ENCODE data around the gene PRPF6. TPM values are rescaled to one million over a fixed set of nuclear protein-coding genes. Genes with fewer than 3 reads are reported as not detected.

PRPF6 gene
- total RNA-seq, 2 donors from 2014 or later = 88.5 to 97.4 TPM

DNA sequence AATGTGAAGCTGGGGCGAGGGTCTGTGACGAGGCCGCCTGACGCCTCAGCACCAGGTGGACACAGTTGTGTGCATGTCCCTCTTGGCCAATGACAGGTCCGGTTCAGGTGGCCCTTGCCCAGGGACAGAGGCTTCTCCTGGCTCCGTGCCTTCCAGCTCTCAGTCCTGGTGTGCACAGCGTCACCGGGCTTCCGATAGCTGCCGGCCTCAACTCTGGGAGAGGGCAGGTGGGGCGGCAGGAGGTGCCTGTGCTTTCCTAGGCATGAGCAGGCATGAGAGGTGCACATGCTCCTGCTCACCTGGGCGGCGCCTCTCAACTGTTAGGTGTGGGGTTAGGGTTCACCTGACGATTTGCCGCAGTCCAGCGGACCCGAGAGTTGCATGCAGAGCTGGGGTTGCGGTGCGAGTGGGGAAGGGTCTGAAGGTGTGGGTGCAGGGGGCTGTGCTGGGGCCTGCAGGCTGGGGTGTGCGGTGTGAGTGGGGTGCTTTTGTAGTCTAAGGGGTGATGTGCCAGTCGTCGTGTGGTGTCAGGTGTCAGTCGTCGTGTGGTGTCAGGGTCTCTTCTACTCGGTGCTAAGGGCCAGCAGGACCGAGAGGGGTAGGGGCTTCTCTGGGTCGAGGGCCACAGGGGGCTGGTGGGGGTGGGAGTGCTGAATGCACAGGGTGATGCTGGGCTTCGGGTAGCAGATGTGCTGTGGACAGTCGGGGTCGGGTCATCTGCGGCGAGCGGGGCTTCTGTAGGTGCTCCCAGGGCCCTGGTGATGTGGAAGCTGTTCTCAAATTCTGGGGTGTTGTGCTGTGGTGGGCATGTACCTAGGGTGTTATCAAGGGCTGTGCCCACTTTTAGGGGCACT, 72.3 kb downstream of the PRPF6 start:
- H3K27me3 Mint-ChIP-seq = peaks cover 11% of the 10 kb centered on the region
- H3K4me3 Mint-ChIP-seq = no peak overlapping the region
- H3K4me1 Mint-ChIP-seq = peaks cover 4% of the 10 kb centered on the region
- no peak for ATAC-seq (replicated peaks)
- H3K27ac Mint-ChIP-seq = no peak overlapping the region
- no peaks in the 10 kb centered on the region for H3K9me3 Mint-ChIP-seq
- peaks cover under 1% of the 10 kb centered on the region for H3K36me3 Mint-ChIP-seq (ENCODE audit: low read depth)

DNA sequence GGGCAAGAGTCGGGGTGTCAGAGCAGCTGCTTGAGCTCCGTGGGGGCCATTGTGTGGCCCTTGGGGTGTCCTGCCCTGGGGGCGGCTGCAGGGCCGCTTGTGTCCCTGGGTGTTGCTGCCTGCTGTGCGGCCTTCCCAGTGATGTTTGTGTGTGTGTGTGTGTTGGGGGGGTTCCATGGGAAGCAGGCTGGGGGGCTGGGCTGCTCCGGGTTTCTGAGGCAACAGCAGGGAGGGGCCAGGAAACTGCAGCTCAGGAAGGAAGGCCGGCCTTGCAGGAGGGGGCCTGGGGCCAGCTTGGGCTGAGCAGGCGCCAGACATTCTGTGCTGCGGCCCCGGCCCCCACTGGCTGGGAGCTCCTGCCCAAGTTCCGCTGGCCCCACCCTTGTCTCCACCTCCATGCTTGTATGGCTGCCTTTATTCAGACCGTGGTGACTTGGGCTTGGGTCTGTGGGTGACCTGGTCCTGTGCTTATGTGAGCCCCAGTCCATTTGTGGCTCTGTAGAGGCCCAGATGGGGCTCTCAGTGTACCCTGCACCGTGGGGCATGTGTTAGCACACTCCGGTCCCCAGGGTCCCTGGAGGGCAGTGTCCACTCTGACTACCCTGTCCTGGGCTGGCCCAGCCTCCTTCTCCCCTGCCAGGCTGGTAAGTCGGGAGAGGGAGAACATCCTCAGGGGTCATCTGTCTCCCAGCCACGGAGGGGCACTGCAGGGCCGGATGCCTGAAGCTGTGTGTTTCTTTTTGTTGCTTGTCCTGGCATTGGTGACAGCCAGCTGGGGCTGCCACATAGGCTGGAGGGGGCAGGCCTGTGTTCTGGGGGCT, 73.1 kb downstream of the PRPF6 start:
- no peak for ATAC-seq (replicated peaks)
- Mint-ChIP-seq H3K4me3 (no peak overlapping the region), H3K27me3 (peaks cover 11% of the 10 kb centered on the region), H3K36me3 (ENCODE audit: low read depth) (peaks cover 5% of the 10 kb centered on the region), H3K27ac (no peak overlapping the region), H3K9me3 (no peaks in the 10 kb centered on the region), H3K4me1 (peaks cover 4% of the 10 kb centered on the region)

DNA sequence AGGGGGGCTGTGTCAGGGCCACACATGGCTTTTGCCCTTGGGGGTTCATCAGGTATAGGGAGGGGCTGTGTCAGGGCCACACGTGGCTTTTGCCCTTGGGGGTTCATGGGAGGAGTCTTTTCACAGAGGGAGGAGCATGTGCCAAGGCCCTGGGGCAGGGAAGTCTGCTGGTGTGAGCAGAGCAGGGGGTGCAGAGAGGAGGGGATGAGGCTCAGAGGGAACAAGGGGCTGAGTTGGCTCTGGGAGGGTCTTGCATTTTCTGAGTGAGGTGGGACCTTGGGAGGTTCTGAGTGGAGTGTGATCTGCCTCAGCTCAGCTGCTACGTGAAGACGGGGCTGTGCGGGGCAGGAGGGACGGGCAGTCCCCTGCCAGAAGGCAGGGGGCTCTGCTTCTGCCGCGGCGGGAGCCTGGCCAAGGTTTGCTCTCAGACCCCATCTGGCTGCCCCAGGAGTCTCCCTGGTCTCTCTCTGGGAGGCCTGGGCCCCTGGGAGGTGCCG, 74.5 kb downstream of the PRPF6 start:
- peaks cover 4% of the 10 kb centered on the region for H3K4me1 Mint-ChIP-seq
- peaks cover 5% of the 10 kb centered on the region for H3K36me3 Mint-ChIP-seq (ENCODE audit: low read depth)
- H3K27ac Mint-ChIP-seq = no peak overlapping the region
- no peak for ATAC-seq (replicated peaks)
- H3K4me3 Mint-ChIP-seq = peak overlapping the region; percentile 14
- H3K27me3 Mint-ChIP-seq = peaks cover 11% of the 10 kb centered on the region
- H3K9me3 Mint-ChIP-seq = no peaks in the 10 kb centered on the region

DNA sequence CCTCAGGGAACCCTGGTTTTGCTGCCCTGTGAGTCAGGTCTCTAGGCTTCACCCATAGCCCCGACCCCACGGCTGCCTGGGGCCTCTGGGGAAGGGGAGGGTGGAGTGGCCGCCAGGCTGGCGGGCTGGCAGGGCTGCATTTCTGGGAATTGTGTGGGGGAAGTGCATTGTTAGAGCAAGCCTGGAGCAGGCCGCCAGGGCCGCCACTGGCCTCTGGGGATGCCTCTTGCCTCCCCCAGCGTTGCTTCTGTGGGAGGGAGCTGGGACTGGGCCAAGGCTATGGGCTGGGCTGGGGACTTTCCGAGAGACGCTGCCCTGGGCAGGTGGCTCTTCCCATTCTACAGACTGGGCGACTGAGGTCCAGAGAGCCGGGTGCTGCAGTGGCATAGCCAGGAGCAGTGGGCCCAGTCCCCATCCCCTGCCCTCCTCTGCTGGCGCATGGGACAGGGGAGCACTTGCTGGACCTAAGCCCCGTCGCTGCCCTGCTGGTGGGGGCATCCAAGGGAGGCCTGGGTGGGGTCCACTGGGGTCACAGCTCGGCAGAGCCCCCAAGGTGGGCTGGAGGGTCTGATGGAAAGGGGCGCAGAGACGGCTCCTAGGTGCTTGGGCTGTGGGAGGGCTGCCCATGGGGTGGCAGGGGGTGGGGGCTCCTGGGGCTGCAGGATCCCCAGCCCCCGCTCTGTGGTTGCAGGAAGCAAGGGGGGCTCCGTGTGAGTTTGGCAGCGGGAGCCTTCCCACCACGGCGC, 75.1 kb downstream of the PRPF6 start:
- Mint-ChIP-seq H3K36me3 (ENCODE audit: low read depth) (peaks cover 5% of the 10 kb centered on the region), H3K9me3 (no peaks in the 10 kb centered on the region), H3K4me1 (peaks cover 4% of the 10 kb centered on the region), H3K4me3 (no peak overlapping the region), H3K27ac (no peak overlapping the region), H3K27me3 (peaks cover 8% of the 10 kb centered on the region)
- ATAC-seq (replicated peaks) = no peak

DNA sequence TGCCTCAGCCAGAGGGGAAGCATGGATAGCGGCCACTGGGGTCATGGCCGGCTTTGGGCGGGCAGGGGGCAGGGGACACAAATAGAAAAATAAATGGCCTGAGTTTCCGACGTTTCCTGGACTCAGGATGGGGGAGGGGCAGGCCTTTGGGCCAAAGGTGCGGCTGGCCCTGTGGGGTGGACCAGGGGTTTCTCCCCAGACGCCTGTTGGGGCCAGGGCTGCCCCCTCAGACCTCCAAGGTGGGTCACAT, 75.6 kb downstream of the PRPF6 start:
- Mint-ChIP-seq H3K9me3 (no peaks in the 10 kb centered on the region), H3K27me3 (peaks cover 8% of the 10 kb centered on the region), H3K27ac (no peak overlapping the region), H3K4me3 (peak overlapping the region; percentile 83), H3K36me3 (ENCODE audit: low read depth) (peaks cover 5% of the 10 kb centered on the region), H3K4me1 (peaks cover 4% of the 10 kb centered on the region)
- no peak for ATAC-seq (replicated peaks)

DNA sequence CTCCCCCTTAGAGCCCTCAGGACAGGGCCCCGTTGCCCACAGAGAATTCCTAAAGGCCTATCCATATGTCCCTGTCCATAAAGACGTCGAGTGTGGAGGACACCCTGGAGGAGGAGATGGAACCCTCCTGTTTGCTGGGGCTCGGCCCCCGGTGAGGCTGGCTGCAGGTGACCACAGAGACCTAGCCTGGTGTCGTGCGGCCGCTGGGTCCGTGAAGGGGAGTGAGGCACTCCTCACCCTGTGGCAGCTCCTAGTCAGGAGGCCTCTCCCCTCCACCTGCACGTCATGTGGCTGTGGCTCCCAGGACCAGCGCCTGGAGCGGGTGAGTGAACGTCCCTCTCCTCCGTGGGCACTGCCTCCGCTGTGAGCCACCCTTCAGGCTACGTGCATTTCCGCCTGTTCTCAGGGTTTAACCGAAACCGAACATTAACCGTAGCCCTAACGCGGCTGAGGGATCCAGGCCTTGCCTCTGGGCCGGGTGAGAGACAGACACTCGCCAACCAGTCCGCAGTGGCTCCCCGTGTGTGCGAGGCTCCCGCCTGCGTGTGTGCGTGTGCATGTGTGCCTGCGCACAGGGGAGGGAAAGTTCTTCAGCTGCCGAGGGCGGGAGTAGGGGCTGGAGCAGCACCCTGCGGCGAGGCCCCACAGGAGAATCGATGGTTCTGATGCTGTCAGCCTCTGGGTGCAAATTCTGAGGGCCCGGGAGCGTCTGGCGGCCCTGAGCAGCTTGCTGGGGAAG, 76.1 kb downstream of the PRPF6 start:
- H3K27me3 Mint-ChIP-seq = peaks cover 8% of the 10 kb centered on the region
- no peaks in the 10 kb centered on the region for H3K9me3 Mint-ChIP-seq
- peak overlapping the region; percentile 83 for H3K4me3 Mint-ChIP-seq
- H3K36me3 Mint-ChIP-seq (ENCODE audit: low read depth) = peaks cover 5% of the 10 kb centered on the region
- peak; percentile 69 for ATAC-seq (replicated peaks)
- H3K27ac Mint-ChIP-seq = peak overlapping the region; percentile 76
- peaks cover 4% of the 10 kb centered on the region for H3K4me1 Mint-ChIP-seq

DNA sequence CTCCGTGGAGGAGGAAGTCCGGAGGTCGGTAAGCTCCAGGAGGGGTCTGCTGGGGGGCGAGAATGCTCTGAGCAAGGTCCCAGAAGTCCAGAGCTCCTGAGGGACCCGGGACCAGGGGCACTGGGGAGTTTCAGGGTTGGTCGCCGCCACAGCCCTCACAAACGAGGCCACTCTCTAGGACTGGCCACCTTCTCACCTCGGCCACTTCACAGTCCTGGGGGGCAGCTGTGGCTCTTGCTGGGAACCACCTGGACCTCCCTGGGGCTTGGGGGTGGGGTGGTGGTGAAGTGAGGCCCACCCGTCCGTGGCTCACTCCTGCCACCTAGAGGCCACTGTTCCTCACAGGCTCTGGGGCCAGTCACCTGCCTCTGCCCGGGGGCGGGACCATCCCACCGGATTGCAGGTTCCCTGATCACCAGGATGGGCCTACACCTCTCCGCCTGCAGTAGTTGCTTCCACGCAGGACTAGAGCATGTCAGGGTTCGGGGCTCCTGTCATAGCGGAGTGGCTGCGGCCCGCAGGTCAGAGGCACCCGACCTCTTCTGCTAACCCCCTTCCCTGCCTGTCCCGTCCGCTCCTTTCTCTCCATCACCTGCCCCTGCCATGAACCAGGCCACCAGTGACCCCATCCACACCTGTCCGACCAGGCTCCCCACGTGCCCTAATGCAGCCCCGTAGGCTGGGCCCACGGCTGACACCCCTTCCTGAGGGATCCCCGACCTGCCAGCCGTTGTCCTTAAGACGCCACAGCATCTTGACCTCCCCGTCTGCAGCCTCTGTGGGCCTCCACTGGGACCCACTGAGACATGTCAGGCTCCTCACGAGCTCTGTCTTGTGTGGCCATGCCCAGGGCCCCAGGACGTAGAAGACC, 76.9 kb downstream of the PRPF6 start:
- H3K27ac Mint-ChIP-seq = peak overlapping the region; percentile 76

DNA sequence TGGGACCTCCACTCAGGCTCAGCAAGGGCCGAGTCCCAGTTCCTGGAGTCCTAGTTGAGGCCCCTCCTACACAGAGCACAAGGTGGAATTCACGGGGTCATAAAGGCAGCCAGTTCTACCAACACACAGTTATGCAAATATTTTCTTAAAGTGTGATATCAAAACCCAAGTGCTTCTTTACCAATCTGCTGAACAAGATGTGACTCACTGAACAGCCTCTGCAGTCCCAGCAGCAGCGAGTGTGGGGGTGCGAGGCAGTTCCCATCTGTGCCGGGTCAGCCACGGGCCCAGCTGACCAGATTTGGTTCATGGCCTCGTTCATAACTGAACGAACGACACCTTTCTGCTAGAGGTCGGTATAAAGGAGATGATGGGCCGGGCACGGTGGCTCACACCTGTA, 77.6 kb downstream of the PRPF6 start:
- peak; percentile 20 for ATAC-seq (replicated peaks)
- Mint-ChIP-seq H3K4me3 (peak overlapping the region; percentile 83), H3K36me3 (ENCODE audit: low read depth) (peaks cover 5% of the 10 kb centered on the region), H3K27me3 (peaks cover 2% of the 10 kb centered on the region), H3K9me3 (no peaks in the 10 kb centered on the region), H3K27ac (peak overlapping the region; percentile 51), H3K4me1 (peaks cover under 1% of the 10 kb centered on the region)

More for the DNA sequence above, 76.9 kb downstream of the PRPF6 start:
- peaks cover 4% of the 10 kb centered on the region for H3K4me1 Mint-ChIP-seq
- peak overlapping the region; percentile 83 for H3K4me3 Mint-ChIP-seq
- peaks cover 5% of the 10 kb centered on the region for H3K36me3 Mint-ChIP-seq (ENCODE audit: low read depth)
- peaks cover 8% of the 10 kb centered on the region for H3K27me3 Mint-ChIP-seq
- peak; percentile 79 for ATAC-seq (replicated peaks)
- no peaks in the 10 kb centered on the region for H3K9me3 Mint-ChIP-seq

DNA sequence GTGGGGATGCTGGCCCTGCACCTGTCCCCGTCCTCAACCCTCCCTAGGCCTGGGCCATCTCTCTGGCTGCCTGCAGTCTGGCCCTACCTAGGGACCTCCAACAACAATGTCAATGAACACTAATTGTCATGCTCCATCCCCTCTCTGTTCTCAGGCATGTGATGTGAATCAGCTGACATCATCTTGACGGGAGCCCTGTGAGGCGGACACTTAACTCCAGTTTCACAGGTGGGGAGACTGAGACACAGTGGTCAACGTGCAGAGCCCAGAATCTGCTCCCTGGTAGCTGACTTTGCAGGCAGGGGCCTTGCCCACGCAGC, 81.3 kb downstream of the PRPF6 start:
- peak overlapping the region; percentile 89 for H3K4me3 Mint-ChIP-seq
- H3K4me1 Mint-ChIP-seq = peaks cover 25% of the 10 kb centered on the region
- no peak for ATAC-seq (replicated peaks)
- no peaks in the 10 kb centered on the region for H3K27me3 Mint-ChIP-seq
- H3K36me3 Mint-ChIP-seq (ENCODE audit: low read depth) = peaks cover 9% of the 10 kb centered on the region
- no peak overlapping the region for H3K27ac Mint-ChIP-seq
- no peaks in the 10 kb centered on the region for H3K9me3 Mint-ChIP-seq

DNA sequence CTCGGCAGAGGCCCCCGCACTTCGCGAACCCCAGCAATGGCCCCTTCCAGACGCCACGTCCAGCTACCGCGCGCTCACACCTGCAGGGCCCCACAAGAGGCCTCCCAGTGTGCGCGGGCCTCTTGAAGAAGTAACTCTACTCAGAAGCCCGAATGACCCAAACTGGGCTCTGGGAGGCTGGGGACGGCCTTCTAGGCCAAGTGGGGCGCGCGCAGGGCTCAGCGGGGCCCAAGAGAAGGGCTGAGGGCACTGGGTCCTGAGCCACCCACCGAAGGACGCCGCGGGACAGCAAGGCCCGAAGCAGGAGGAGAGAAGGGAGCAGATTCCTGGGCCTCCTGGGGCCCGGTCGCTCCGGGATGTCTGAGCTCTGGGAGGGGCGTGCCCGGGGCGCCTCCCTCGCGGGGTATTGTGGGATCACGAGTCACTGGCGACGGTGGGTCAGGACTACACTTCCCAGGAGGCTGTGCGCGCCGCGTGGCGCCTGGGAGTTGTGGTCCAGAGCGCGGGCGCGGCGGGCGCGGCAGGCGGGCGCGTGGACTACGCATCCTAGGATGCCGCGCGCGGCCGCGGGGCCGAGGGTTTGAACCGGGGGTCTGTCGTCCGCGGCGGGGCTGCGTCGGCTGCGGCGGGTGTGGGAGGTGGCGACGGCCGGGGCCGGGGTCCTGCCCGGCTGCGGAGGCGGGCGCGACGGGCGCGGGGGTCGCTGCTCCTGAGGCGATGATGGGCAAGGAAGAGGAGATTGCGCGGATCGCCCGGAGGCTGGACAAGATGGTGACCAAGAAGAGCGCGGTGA, 81.9 kb downstream of the PRPF6 start, which contains the start of gene TCEA2:
TSS of gene TCEA2 (plus strand) at position 603 of the 793 bp plus-strand sequence. CDS start at position 718, 115 bp downstream.
- Mint-ChIP-seq H3K4me1 (peaks cover 26% of the 10 kb centered on the region), H3K27ac (peak within 1 kb of the TSS; percentile 89)

DNA sequence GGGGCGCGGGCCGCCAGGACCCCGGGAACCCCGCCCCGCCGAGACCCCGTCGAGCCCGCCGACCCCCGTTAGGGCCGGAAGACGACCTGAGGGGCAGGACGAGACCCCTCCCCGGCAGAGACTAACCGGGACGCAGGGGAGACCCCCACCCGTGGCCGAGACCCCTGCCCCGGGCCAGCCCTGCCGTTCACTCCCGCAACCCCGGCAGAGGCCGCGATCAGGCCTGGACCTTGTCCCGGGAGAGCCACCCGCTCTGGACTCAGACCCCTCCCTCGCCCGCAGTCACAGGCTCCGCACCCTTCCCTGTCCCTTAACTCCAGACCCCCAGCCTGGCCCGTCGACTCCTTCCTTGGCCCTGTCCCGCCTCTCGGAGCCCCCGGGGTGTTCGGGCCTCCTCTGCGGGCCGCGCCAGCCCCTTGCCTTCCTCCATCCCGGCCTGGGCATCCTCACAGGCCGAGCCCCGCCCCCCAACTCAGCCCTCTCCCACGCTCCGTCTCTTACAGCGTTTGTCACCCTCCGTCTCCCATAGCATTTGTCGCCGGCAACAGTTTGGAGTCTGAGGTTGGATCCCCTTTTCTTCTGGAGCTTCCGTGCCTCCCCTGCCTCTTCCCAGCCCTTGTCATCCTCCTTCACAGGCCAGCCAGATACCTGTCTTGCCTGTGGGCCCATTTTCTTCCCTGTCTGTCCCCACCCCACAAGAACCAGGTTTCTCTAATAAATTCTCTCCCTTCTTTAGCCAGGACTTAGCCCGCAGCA, 82.6 kb downstream of the PRPF6 start:
- peaks cover 32% of the 10 kb centered on the region for H3K4me1 Mint-ChIP-seq
- peak; percentile 30 for ATAC-seq (replicated peaks)
- H3K36me3 Mint-ChIP-seq (ENCODE audit: low read depth) = peaks cover 5% of the 10 kb centered on the region
- H3K27ac Mint-ChIP-seq = peak overlapping the region; percentile 89
- no peaks in the 10 kb centered on the region for H3K9me3 Mint-ChIP-seq
- peak overlapping the region; percentile 89 for H3K4me3 Mint-ChIP-seq
- no peaks in the 10 kb centered on the region for H3K27me3 Mint-ChIP-seq

More for the DNA sequence above, 81.9 kb downstream of the PRPF6 start, which contains the start of gene TCEA2:
- H3K4me3 Mint-ChIP-seq = peak within 1 kb of the TSS; percentile 89
- H3K9me3 Mint-ChIP-seq = no peaks in the 10 kb centered on the region
- H3K27me3 Mint-ChIP-seq = no peaks in the 10 kb centered on the region
- peak; percentile 83 for ATAC-seq (replicated peaks)
- H3K36me3 Mint-ChIP-seq (ENCODE audit: low read depth) = peaks cover 9% of the 10 kb centered on the region

DNA sequence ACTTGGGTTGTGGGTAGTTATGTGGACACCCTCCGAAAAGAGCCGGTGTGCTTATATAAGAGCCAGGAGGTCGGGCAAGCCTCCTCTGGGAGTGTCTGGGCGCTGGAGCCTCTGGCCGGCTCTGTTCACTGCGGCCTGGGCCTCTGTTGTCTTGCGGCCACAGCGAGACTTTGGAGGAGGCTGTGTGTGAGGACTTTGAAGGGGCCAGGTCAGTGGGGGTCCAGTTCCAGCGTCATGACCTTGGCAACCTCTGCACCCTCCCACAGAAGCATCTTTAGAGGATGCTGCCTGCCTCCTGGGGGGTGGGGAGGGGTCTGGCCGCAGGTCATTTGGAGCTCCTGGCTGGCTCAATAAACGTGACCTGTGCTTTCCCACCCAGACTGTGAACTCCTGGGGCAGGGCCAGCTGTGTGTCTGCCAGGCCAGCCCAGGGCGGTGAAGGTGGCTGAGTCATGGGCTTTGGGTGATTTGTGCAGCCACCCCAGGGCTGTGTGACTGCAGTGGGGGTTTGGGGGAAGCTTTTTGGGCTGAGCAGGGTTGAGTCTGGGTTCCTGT, 83.3 kb downstream of the PRPF6 start:
- peaks cover 32% of the 10 kb centered on the region for H3K4me1 Mint-ChIP-seq
- no peak for ATAC-seq (replicated peaks)
- H3K9me3 Mint-ChIP-seq = no peaks in the 10 kb centered on the region
- peak overlapping the region; percentile 89 for H3K27ac Mint-ChIP-seq
- no peaks in the 10 kb centered on the region for H3K27me3 Mint-ChIP-seq
- peak overlapping the region; percentile 89 for H3K4me3 Mint-ChIP-seq
- H3K36me3 Mint-ChIP-seq (ENCODE audit: low read depth) = peaks cover 5% of the 10 kb centered on the region

Measured in activated T-helper 17 cell treated with anti-CD3 and anti-CD28 coated beads, Interleukin-2, amount 50 U/mL, for 72 hours (primary cell).